Large intestine (tissue), 3 donors: Measurements from ENCODE around the gene SLC4A2. TPM values are rescaled to one million over a fixed set of nuclear protein-coding genes. Genes with fewer than 3 reads are reported as not detected.

Source experiments
- DNase-seq, 2 donors: peaks; one replicate each; pipeline versions ENCODE4 v3.0.0 to v3.0.0-alpha.2; 2013
- H3K27ac ChIP-seq: one replicate; pipeline ENCODE4 v1.5.1; 2013; ENCODE audit warnings: low read length
- H3K27me3 ChIP-seq: 2 replicates; pipeline ENCODE4 v1.6.1; 2013; ENCODE audit warnings: low read length; ENCODE audit not compliant: control insufficient read depth, insufficient read depth
- H3K36me3 ChIP-seq: 2 replicates; pipeline ENCODE4 v1.6.1; 2013; ENCODE audit warnings: low read length; ENCODE audit not compliant: control insufficient read depth, insufficient read depth
- H3K4me1 ChIP-seq: one replicate; pipeline ENCODE4 v1.6.1; 2013; ENCODE audit warnings: low read length; ENCODE audit not compliant: control insufficient read depth, insufficient read depth
- H3K4me3 ChIP-seq: one replicate; pipeline ENCODE4 v1.5.1; 2013; ENCODE audit warnings: low read length
- H3K9me3 ChIP-seq: one replicate; pipeline ENCODE4 v1.6.1; 2013; ENCODE audit warnings: mild to moderate bottlenecking, low read depth, low read length, moderate library complexity; ENCODE audit not compliant: control insufficient read depth
- WGBS: methylation state at CpG from one replicate; pipeline ENCODE4 v1.1.5; 2013; ENCODE audit warnings: low lambda C conversion rate; ENCODE audit not compliant: insufficient coverage; 5-methylcytosine and 5-hydroxymethylcytosine counted together
- polyA plus RNA-seq: library from polyadenylated mRNA; unstranded; fragments of 120-200 nt; gene quantifications from one replicate; pipeline ENCODE4 v1.2.1, GENCODE V29; 2013

The SLC4A2 gene
- polyA plus RNA-seq, 1 donor, result 107 TPM

DNA sequence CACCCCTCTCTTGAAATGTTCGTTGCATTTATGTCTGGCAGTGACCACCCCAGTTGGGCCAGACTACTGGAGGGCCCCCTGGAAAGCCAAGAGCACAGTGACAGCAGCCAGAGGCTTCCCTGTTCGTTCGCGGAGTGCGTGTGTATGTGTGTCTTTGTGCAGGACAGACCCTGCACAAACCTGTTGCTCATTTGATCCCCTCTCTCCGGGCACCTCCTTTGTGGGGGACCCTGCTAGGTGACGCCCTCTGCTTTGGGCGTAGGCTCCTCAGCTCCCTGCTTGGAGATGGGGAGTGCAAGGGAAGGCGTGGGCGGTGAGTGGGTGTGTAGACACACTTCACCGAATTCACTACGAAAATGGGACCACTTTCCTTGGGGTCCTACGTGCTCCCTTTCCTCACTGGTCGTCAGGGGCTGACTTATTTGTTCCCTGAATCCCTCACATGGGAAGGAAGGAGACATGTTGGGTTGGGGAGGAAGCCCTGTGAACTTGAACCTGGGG is 65.6 kb downstream of the SLC4A2 start:
- peaks cover 58% of the 10 kb centered on the region for H3K36me3 ChIP-seq

GRCh38 chr7:151125470-151125845 is 66.1 kb downstream of the SLC4A2 start:
- peak in 1 of 2 donors; percentile 51 for DNase-seq
- Histone ChIP-seq H3K4me1 (peaks cover 22% of the 10 kb centered on the region), H3K27ac (no peak overlapping the region), H3K27me3 (no peaks in the 10 kb centered on the region), H3K36me3 (peaks cover 58% of the 10 kb centered on the region), H3K4me3 (peak overlapping the region; percentile 48), H3K9me3 (peaks cover 7% of the 10 kb centered on the region)
- no CpG with 5 or more reads among the region's 22 CpGs for WGBS

More for the DNA sequence above, 65.6 kb downstream of the SLC4A2 start:
- no peak for DNase-seq
- Histone ChIP-seq H3K27me3 (no peaks in the 10 kb centered on the region), H3K4me3 (peak overlapping the region; percentile 48), H3K27ac (no peak overlapping the region), H3K9me3 (peaks cover 7% of the 10 kb centered on the region), H3K4me1 (peaks cover 18% of the 10 kb centered on the region)
- WGBS, result 90% methylated on average over 2 of the region's 14 CpGs

GRCh38 chr7:151125846-151126481 is 66.6 kb downstream of the SLC4A2 start:
- Histone ChIP-seq H3K9me3 (peaks cover 9% of the 10 kb centered on the region), H3K36me3 (peaks cover 58% of the 10 kb centered on the region), H3K27ac (no peak overlapping the region), H3K4me1 (peaks cover 22% of the 10 kb centered on the region), H3K27me3 (no peaks in the 10 kb centered on the region), H3K4me3 (peak overlapping the region; percentile 48)
- no CpG with 5 or more reads among the region's 58 CpGs for WGBS
- peak in 1 of 2 donors; percentile 52 for DNase-seq

Other genes starting within 250 kb of the SLC4A2 start
- 206 TPM for gene AOC1, start 207.1 kb upstream of the SLC4A2 start, polyA plus RNA-seq
- 8.1 TPM for gene KCNH2, start 81.3 kb upstream of the SLC4A2 start, polyA plus RNA-seq
- 10.3 TPM for gene NOS3, start 68.6 kb upstream of the SLC4A2 start, polyA plus RNA-seq
- 1.8 TPM for gene ATG9B, start 35.1 kb upstream of the SLC4A2 start, polyA plus RNA-seq
- gene ABCB8, start 31.1 kb upstream of the SLC4A2 start, polyA plus RNA-seq, result 24.2 TPM
- gene ASIC3, start 11.1 kb upstream of the SLC4A2 start, polyA plus RNA-seq, result 6.9 TPM
- gene CDK5, start 1.7 kb upstream of the SLC4A2 start, polyA plus RNA-seq, result 12.8 TPM
- 90.4 TPM for gene FASTK, start 21.2 kb downstream of the SLC4A2 start, polyA plus RNA-seq
- gene TMUB1, start 23.9 kb downstream of the SLC4A2 start, polyA plus RNA-seq, result 61.8 TPM
- gene AGAP3, start 26.9 kb downstream of the SLC4A2 start, polyA plus RNA-seq, result 58.0 TPM
- gene GBX1, start 108.1 kb downstream of the SLC4A2 start, polyA plus RNA-seq, result 0.07 TPM
- gene ASB10, start 127.7 kb downstream of the SLC4A2 start, polyA plus RNA-seq, result not detected
- gene H2BK1, start 150.9 kb downstream of the SLC4A2 start, polyA plus RNA-seq, result not detected
- 19.1 TPM for gene ABCF2, start 167.6 kb downstream of the SLC4A2 start, polyA plus RNA-seq
- gene CHPF2, start 172.9 kb downstream of the SLC4A2 start, polyA plus RNA-seq, result 25.1 TPM
- 29.1 TPM for gene SMARCD3, start 189.1 kb downstream of the SLC4A2 start, polyA plus RNA-seq